ENCODE data around the gene ROCK2. TPM values are rescaled to one million over a fixed set of nuclear protein-coding genes. Genes with fewer than 3 reads are reported as not detected.

ROCK2 gene
- total RNA-seq, 2 experiments from 2014 or later = 19.1 to 20.5 TPM

- Mint-ChIP-seq H3K4me1 (peaks cover 33% of the 10 kb centered on the region), H3K4me3 (no peak overlapping the region), H3K27me3 (no peaks in the 10 kb centered on the region), H3K27ac (peak overlapping the region; percentile 33), H3K9me3 (no peaks in the 10 kb centered on the region), H3K36me3 (ENCODE audit: low read depth) (peaks cover 5% of the 10 kb centered on the region)
- POLR2A ChIA-PET = interaction anchor here (0.9 kb wide), 1 partner anchor 16 kb away, joined by 4 read pairs; no protein-coding TSS in a partner anchor
- DNase-seq = no peak
- CTCF ChIA-PET = interaction anchor here (0.7 to 1.0 kb wide), 2 partner anchors 26 to 28 kb away, joined by 3 to 4 read pairs; a partner anchor contains a TSS
Observed at GRCh38 chr2:11159574-11160170, 184.8 kb downstream of the ROCK2 start.

DNA sequence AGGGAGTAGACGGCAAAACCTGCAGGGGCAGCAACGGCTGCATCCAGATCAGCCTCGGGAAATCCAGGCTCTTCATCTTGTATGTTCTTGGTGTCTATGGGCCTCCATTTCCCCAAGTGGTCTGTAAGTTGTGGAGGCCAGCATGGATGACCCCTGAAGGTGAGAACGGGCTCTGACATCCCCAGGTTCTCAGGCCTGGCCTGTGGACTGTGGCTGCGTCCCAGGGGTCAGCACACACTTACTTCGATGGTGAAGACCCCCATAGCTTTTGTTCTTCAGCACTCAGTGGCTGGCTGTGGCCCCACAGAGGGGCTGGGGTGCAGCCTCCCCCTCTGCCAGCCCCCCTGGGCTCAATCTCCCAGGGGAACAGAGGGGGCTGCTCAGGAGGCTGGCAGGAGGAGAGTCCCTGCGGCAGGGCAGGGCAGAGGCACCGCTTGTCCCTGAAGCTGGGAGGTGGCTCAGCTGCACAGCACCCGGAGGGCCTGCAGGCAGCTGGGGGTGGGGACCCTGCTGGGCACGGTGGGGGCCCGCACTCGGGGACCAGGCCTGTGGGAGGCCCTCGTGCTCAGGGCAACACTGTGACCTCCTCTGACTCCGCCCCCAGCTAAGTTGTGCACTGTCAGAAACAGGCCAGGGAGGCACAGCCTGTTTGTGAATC is 185.4 kb downstream of the ROCK2 start:
- Mint-ChIP-seq H3K4me3 (no peak overlapping the region), H3K4me1 (peaks cover 40% of the 10 kb centered on the region), H3K9me3 (no peaks in the 10 kb centered on the region), H3K36me3 (ENCODE audit: low read depth) (peaks cover 5% of the 10 kb centered on the region), H3K27ac (no peak overlapping the region), H3K27me3 (no peaks in the 10 kb centered on the region)
- DNase-seq = no peak
- POLR2A ChIA-PET = interaction anchor here (0.9 kb wide), 1 partner anchor 17 kb away, joined by 4 read pairs; no protein-coding TSS in a partner anchor
- CTCF ChIA-PET = interaction anchor here (0.7 to 1.0 kb wide), 2 partner anchors 26 to 27 kb away, joined by 3 to 4 read pairs; a partner anchor contains a TSS

DNA sequence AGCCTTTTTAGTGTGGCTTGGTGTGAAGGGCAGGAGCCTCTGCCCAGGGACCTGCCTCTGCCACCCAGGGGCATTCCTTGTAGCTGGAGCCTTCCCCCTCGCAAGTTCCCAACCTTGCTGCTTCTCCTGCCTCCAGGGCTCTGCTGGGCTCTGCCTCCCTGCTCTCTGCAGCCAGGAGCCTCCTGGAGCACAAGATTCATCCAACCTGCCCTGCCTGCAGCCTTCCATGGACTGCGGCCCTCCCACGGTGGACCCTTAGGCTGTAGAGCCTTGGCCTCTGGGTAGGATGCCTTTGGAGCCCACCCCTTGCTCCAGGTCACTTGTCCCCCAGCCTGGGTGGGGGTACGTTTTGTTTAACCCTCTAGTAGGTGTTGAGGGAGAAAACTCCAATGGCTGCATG is 186.7 kb downstream of the ROCK2 start:
- ChIA-PET POLR2A (no interaction called here), CTCF (interaction anchor here (1.0 kb wide), 1 partner anchor 312 kb away, joined by 3 read pairs; no protein-coding TSS in a partner anchor)
- H3K9me3 Mint-ChIP-seq = no peaks in the 10 kb centered on the region
- peaks cover 5% of the 10 kb centered on the region for H3K36me3 Mint-ChIP-seq (ENCODE audit: low read depth)
- no peak overlapping the region for H3K27ac Mint-ChIP-seq
- no peak overlapping the region for H3K4me3 Mint-ChIP-seq
- H3K27me3 Mint-ChIP-seq = no peaks in the 10 kb centered on the region
- DNase-seq = no peak
- H3K4me1 Mint-ChIP-seq = peaks cover 40% of the 10 kb centered on the region

GRCh38 chr2:11157296-11157695 is 187.1 kb downstream of the ROCK2 start:
- Mint-ChIP-seq H3K9me3 (no peaks in the 10 kb centered on the region), H3K36me3 (ENCODE audit: low read depth) (peaks cover 5% of the 10 kb centered on the region), H3K27me3 (no peaks in the 10 kb centered on the region), H3K4me1 (peaks cover 40% of the 10 kb centered on the region), H3K4me3 (peak overlapping the region; percentile 61), H3K27ac (no peak overlapping the region)
- no peak for DNase-seq
- CTCF ChIA-PET = interaction anchor here (1.0 kb wide), 2 partner anchors 28 to 312 kb away, joined by 3 read pairs; no protein-coding TSS in a partner anchor
- POLR2A ChIA-PET = no interaction called here

- CTCF ChIA-PET = interaction anchor here (1.0 to 2.5 kb wide), 3 partner anchors 23 to 313 kb away, joined by 3 to 7 read pairs (median 3); a partner anchor contains a TSS
- POLR2A ChIA-PET = no interaction called here
- H3K4me1 Mint-ChIP-seq = peaks cover 36% of the 10 kb centered on the region
- DNase-seq = no peak
- peaks cover 5% of the 10 kb centered on the region for H3K27me3 Mint-ChIP-seq
- H3K36me3 Mint-ChIP-seq (ENCODE audit: low read depth) = peaks cover 5% of the 10 kb centered on the region
- peak overlapping the region; percentile 81 for H3K4me3 Mint-ChIP-seq
- H3K27ac Mint-ChIP-seq = peak overlapping the region; percentile 13
- no peaks in the 10 kb centered on the region for H3K9me3 Mint-ChIP-seq
Observed at GRCh38 chr2:11156396-11157075, 187.9 kb downstream of the ROCK2 start.

DNA sequence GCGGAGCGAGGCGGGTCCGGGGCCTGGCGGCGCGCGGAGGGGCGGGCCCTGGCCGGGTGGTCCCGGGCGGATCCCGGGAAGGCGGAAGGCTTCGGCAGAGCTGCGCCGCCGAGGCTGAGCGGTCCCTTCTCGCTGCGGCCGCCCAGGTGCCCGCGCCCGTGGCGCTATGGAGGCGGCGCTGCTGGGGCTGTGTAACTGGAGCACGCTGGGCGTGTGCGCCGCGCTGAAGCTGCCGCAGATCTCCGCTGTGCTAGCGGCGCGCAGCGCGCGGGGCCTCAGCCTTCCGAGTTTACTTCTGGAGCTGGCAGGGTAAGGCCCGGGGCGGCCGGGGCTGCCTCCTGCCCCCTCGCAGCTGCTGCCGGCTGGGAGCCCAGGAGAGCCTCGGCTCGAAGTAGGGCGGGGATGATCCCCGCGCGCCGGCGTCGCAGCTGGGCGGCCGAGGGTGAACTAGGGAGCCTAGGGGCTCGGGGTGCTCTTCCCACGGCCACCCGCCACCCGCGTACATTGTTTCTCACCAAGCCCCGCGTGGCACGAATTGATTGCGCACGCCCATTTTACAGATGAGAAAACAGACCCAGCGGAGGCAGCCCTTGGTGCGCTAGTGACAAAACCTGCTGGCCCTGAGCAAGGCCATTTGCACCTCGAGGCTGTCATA is 188.9 kb downstream of the ROCK2 start, which contains the start of gene SLC66A3:
Gene SLC66A3, plus strand, starts transcription at position 87 of the 655 bp plus-strand sequence. Its CDS starts 80 bp downstream, at position 167.
- no peaks in the 10 kb centered on the region for H3K36me3 Mint-ChIP-seq (ENCODE audit: low read depth)
- H3K27me3 Mint-ChIP-seq = peaks cover 5% of the 10 kb centered on the region
- H3K4me3 Mint-ChIP-seq = peak within 1 kb of the TSS; percentile 81
- peak within 1 kb of the TSS; percentile 95 for H3K27ac Mint-ChIP-seq
- H3K9me3 Mint-ChIP-seq = no peaks in the 10 kb centered on the region
- CTCF ChIA-PET = interaction anchor here (0.8 to 2.5 kb wide), 2 partner anchors 22 to 112 kb away, joined by 3 to 7 read pairs; a partner anchor contains a TSS
- peak; percentile 80 for DNase-seq
- peaks cover 27% of the 10 kb centered on the region for H3K4me1 Mint-ChIP-seq
- POLR2A ChIA-PET = interaction anchor here (0.6 kb wide), 1 partner anchor 245 kb away, joined by 5 read pairs; no protein-coding TSS in a partner anchor

DNA sequence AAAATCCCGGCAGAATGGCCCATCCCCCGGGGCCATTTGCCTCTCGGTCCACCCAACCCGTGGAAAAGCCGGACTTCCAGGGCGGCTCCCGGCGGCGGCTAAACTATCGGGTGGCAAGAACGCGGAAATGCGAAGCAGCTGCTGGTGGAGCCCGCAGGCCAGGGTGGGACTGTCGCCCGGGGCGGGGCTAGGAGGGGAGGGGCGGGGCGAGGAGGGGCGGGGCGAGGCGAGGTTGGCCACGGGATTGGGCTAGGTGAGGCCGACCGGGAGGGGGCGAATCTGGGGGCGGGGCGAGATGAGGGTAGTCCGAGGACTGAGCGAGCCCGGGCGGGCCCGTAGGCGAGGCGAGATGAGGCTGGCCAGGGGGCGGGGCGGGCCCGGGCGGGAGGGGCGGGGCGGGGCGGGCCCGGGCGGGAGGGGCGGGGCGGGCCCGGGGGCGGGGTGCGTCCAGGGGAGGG is 189.5 kb downstream of the ROCK2 start:
- Mint-ChIP-seq H3K4me3 (peak overlapping the region; percentile 78), H3K27ac (peak overlapping the region; percentile 95), H3K9me3 (no peaks in the 10 kb centered on the region), H3K27me3 (peaks cover 5% of the 10 kb centered on the region), H3K4me1 (peaks cover 22% of the 10 kb centered on the region), H3K36me3 (ENCODE audit: low read depth) (no peaks in the 10 kb centered on the region)
- DNase-seq = peak; percentile 98
- ChIA-PET CTCF (interaction anchor here (2.5 kb wide), 1 partner anchor 22 kb away, joined by 7 read pairs; a partner anchor contains a TSS), POLR2A (no interaction called here)

- DNase-seq = peak; percentile 23
- Mint-ChIP-seq H3K27me3 (peaks cover 5% of the 10 kb centered on the region), H3K4me1 (peaks cover 18% of the 10 kb centered on the region), H3K4me3 (peak overlapping the region; percentile 78), H3K27ac (peak overlapping the region; percentile 95), H3K36me3 (ENCODE audit: low read depth) (no peaks in the 10 kb centered on the region), H3K9me3 (no peaks in the 10 kb centered on the region)
- CTCF ChIA-PET = interaction anchor here (1.2 to 2.5 kb wide), 2 partner anchors 21 to 29 kb away, joined by 4 to 7 read pairs; a partner anchor contains a TSS
- POLR2A ChIA-PET = no interaction called here
Observed at GRCh38 chr2:11154016-11154922, 190.2 kb downstream of the ROCK2 start.

GRCh38 chr2:11152591-11152990 is 191.8 kb downstream of the ROCK2 start:
- DNase-seq = no peak
- H3K27ac Mint-ChIP-seq = no peak overlapping the region
- ChIA-PET POLR2A (no interaction called here), CTCF (no interaction called here)
- peaks cover 5% of the 10 kb centered on the region for H3K27me3 Mint-ChIP-seq
- no peak overlapping the region for H3K4me3 Mint-ChIP-seq
- H3K9me3 Mint-ChIP-seq = no peaks in the 10 kb centered on the region
- H3K36me3 Mint-ChIP-seq (ENCODE audit: low read depth) = no peaks in the 10 kb centered on the region
- H3K4me1 Mint-ChIP-seq = peaks cover 16% of the 10 kb centered on the region

- H3K27me3 Mint-ChIP-seq = peaks cover 12% of the 10 kb centered on the region
- H3K4me1 Mint-ChIP-seq = no peaks in the 10 kb centered on the region
- no peak for DNase-seq
- H3K27ac Mint-ChIP-seq = no peak overlapping the region
- CTCF ChIA-PET = interaction anchor here (0.6 kb wide), 1 partner anchor 75 kb away, joined by 3 read pairs; no protein-coding TSS in a partner anchor
- no peaks in the 10 kb centered on the region for H3K36me3 Mint-ChIP-seq (ENCODE audit: low read depth)
- POLR2A ChIA-PET = no interaction called here
- H3K4me3 Mint-ChIP-seq = no peak overlapping the region
- no peaks in the 10 kb centered on the region for H3K9me3 Mint-ChIP-seq
Observed at GRCh38 chr2:11147263-11147662, 197.2 kb downstream of the ROCK2 start.

DNA sequence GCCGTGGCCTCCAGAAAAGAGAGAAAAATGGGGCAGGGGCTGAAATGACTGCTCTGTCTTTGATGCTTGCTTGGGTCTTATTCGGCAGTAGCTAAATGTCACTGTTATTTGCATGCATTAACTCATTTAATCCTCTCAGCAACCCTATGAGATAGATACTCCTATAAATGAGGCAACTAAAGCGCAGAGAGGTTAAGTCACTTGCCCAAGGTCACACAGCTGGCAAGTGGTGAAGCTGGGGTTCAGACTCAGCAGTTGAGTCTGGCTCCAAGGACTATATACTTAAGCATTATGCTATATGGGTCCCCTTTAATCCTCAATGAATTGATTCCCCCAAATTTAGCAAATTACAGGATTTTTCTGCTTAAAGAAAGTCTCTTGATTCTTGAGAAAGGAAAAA is 198.4 kb downstream of the ROCK2 start:
- peaks cover 9% of the 10 kb centered on the region for H3K27me3 Mint-ChIP-seq
- no peak for DNase-seq
- ChIA-PET CTCF (interaction anchor here (5.6 kb wide), 1 partner anchor 14 kb away, joined by 30 read pairs; a partner anchor contains a TSS), POLR2A (no interaction called here)
- no peaks in the 10 kb centered on the region for H3K9me3 Mint-ChIP-seq
- no peak overlapping the region for H3K4me3 Mint-ChIP-seq
- no peaks in the 10 kb centered on the region for H3K36me3 Mint-ChIP-seq (ENCODE audit: low read depth)
- H3K27ac Mint-ChIP-seq = no peak overlapping the region
- H3K4me1 Mint-ChIP-seq = no peaks in the 10 kb centered on the region
